Aorta (tissue), 5 donors: ENCODE results near the gene BCAS4. TPM values are rescaled to one million over a fixed set of nuclear protein-coding genes. Genes with fewer than 3 reads are reported as not detected.
"Not testable (repeated sequence)": the region's sequence is repeated elsewhere in the genome, so short reads cannot be mapped to it uniquely, and the experiment has no call there.

ENCODE experiments used
- ATAC-seq: fragments of 200-7000 bp; cut with Tn5 transposase; one replicate; pipeline ENCODE4 v1.9.1; 2022; ENCODE audit warnings: moderate library complexity; ENCODE audit not compliant: low FRiP score
- DNase-seq, 2 donors: peaks; one replicate each; pipeline ENCODE4 v3.0.0-alpha.2; 2020
- H3K27ac ChIP-seq, 2 donors: one replicate each; pipeline ENCODE4 v1.5.1; 2013; ENCODE audit warnings: low read length in 2 of 2, mild to moderate bottlenecking in 2 of 2, moderate library complexity in 2 of 2, control low read depth in 1 of 2, inconsistent platforms in 1 of 2, low read depth in 1 of 2
- H3K27me3 ChIP-seq, 2 donors: one replicate each; pipeline ENCODE4 v1.6.1; 2013; ENCODE audit warnings: control low read depth in 1 of 2, low read length in 1 of 2, mild to moderate bottlenecking in 1 of 2, moderate library complexity in 1 of 2; ENCODE audit not compliant: insufficient read depth in 2 of 2, control insufficient read depth in 1 of 2
- H3K36me3 ChIP-seq, 2 donors: one replicate each; pipeline ENCODE4 v1.6.1; 2013; ENCODE audit warnings: control low read depth in 1 of 2, low read length in 1 of 2, mild to moderate bottlenecking in 1 of 2; ENCODE audit not compliant: insufficient read depth in 2 of 2, control insufficient read depth in 1 of 2
- H3K4me1 ChIP-seq, 2 donors: one replicate each; pipeline ENCODE4 v1.6.1; 2013; ENCODE audit warnings: low read length in 2 of 2, control low read depth in 1 of 2, mild to moderate bottlenecking in 1 of 2, moderate library complexity in 1 of 2; ENCODE audit not compliant: insufficient read depth in 2 of 2, control insufficient read depth in 1 of 2
- H3K4me3 ChIP-seq, 2 donors: one replicate each; pipeline ENCODE4 v1.5.1; 2013; ENCODE audit warnings: low read length in 2 of 2, control low read depth in 1 of 2, mild to moderate bottlenecking in 1 of 2
- H3K9me3 ChIP-seq: one replicate; pipeline ENCODE4 v1.6.1; 2013; ENCODE audit warnings: mild to moderate bottlenecking, low read length; ENCODE audit not compliant: control insufficient read depth
- WGBS, 2 donors: extraction: QIAGEN DNeasy Blood & Tissue Kit; methylation state at CpG; one replicate each; pipeline ENCODE4 v1.1.7; 2013; 5-methylcytosine and 5-hydroxymethylcytosine counted together
- intact Hi-C, 2 donors: fragments of 100-400 bp; cut with DNase I; formaldehyde crosslinking; loops; one replicate each; pipeline versions ENCODE4 v1.14.2 to v1.15.0; 2022
- polyA plus RNA-seq, 2 donors: library from polyadenylated mRNA; stranded (reverse); fragments of 200-250 nt; gene quantifications; one replicate each; pipeline ENCODE4 v1.2.3, GENCODE V29; 2013
- total RNA-seq, 2 donors: library from RNA; stranded (reverse); fragmentation: NEBNext Ultra II Directional; extraction: Animal tissue kit (Norgen Biotek cat#: 25700); gene quantifications; one replicate each; pipeline ENCODE4 v1.2.1, GENCODE V29; 2021
- donor health status: healthy with polysubstance abuse.
- donor health status: Bipolar disorder and iron deficiency.
- donor health status: DM: no; HTN: no; CAD: no.
- donor health status: DM: no; HTN: no; CAD: no.
- donor health status: DM: yes; HTN: yes; CAD: no.

The BCAS4 gene
- total and polyA plus RNA-seq, 4 donors = 4.9 to 9.7 (median 7.4) TPM

GRCh38 chr20:50778994-50779393, 15.9 kb upstream of the BCAS4 start:
- H3K27ac ChIP-seq, H3K4me3 ChIP-seq, H3K4me1 ChIP-seq, ATAC-seq, H3K36me3 ChIP-seq, intact Hi-C loops, H3K27me3 ChIP-seq, H3K9me3 ChIP-seq: not testable (repeated sequence)
- DNase-seq = peak in 1 of 2 donors; percentile 21
- 89 to 90% methylated on average over 8 of the region's 8 CpGs for WGBS, 2 donors

- Histone ChIP-seq H3K9me3 (no peaks in the 10 kb centered on the region), H3K4me1 (no peaks in the 10 kb centered on the region), H3K36me3 (no peaks in the 10 kb centered on the region), H3K27me3 (no peaks in the 10 kb centered on the region), H3K27ac (no peak overlapping the region), H3K4me3 (no peak overlapping the region)
- ATAC-seq (no peak), DNase-seq (no peak)
- WGBS, 2 donors = 90 to 95% methylated on average over 2 of the region's 2 CpGs
- intact Hi-C loops = no loop called here
These were observed 11.5 kb upstream of the BCAS4 start for GRCh38 chr20:50783390-50783789.

- intact Hi-C loops = no loop called here
- no peaks in the 10 kb centered on the region for H3K4me1 ChIP-seq
- H3K9me3 ChIP-seq = no peaks in the 10 kb centered on the region
- H3K27me3 ChIP-seq = no peaks in the 10 kb centered on the region
- H3K27ac ChIP-seq = no peak overlapping the region
- 70 to 89% methylated on average over 6 of the region's 6 CpGs for WGBS, 2 donors
- ATAC-seq (no peak), DNase-seq (peak in 1 of 2 donors; percentile 39)
- H3K36me3 ChIP-seq = no peaks in the 10 kb centered on the region
- H3K4me3 ChIP-seq = no peak overlapping the region
These were observed 11.0 kb upstream of the BCAS4 start for GRCh38 chr20:50783903-50784302.

GRCh38 chr20:50784464-50784863, 10.4 kb upstream of the BCAS4 start:
- WGBS, 2 donors = 90 to 92% methylated on average over 4 of the region's 4 CpGs
- no peaks in the 10 kb centered on the region for H3K27me3 ChIP-seq
- H3K4me1 ChIP-seq = no peaks in the 10 kb centered on the region
- H3K27ac ChIP-seq = no peak overlapping the region
- H3K36me3 ChIP-seq = no peaks in the 10 kb centered on the region
- ATAC-seq (no peak), DNase-seq (peak in 1 of 2 donors; percentile 23)
- no peaks in the 10 kb centered on the region for H3K9me3 ChIP-seq
- intact Hi-C loops = no loop called here
- H3K4me3 ChIP-seq = no peak overlapping the region

- intact Hi-C loops = no loop called here
- Histone ChIP-seq H3K9me3 (no peaks in the 10 kb centered on the region), H3K27ac (no peak overlapping the region), H3K4me1 (no peaks in the 10 kb centered on the region), H3K36me3 (no peaks in the 10 kb centered on the region), H3K27me3 (no peaks in the 10 kb centered on the region), H3K4me3 (no peak overlapping the region)
- DNase-seq (peak in 1 of 2 donors; percentile 14), ATAC-seq (no peak)
- 97% methylated on average over 9 of the region's 9 CpGs for WGBS, 2 donors
These were observed 8.2 kb upstream of the BCAS4 start for GRCh38 chr20:50786703-50787102.

GRCh38 chr20:50787181-50787580, 7.7 kb upstream of the BCAS4 start:
- 93 to 97% methylated on average over 2 of the region's 2 CpGs for whole genome bisulfite sequencing, 2 donors
- DNase-seq (no peak), ATAC-seq (no peak)
- no peaks in the 10 kb centered on the region for H3K27me3 ChIP-seq
- no peak overlapping the region for H3K27ac ChIP-seq
- intact Hi-C loops = no loop called here
- H3K4me3 ChIP-seq = no peak overlapping the region
- H3K9me3 ChIP-seq = no peaks in the 10 kb centered on the region
- no peaks in the 10 kb centered on the region for H3K36me3 ChIP-seq
- H3K4me1 ChIP-seq = no peaks in the 10 kb centered on the region

GRCh38 chr20:50788045-50788991, 6.5 kb upstream of the BCAS4 start:
- Histone ChIP-seq H3K36me3 (no peaks in the 10 kb centered on the region), H3K27ac (no peak overlapping the region), H3K4me1 (no peaks in the 10 kb centered on the region), H3K4me3 (no peak overlapping the region), H3K9me3 (no peaks in the 10 kb centered on the region), H3K27me3 (no peaks in the 10 kb centered on the region)
- DNase-seq (peak in 1 of 2 donors; percentile 36), ATAC-seq (no peak)
- WGBS, 2 donors = 63 to 71% methylated on average over 18 of the region's 18 CpGs
- intact Hi-C loops = no loop called here

- no peak overlapping the region for H3K4me3 ChIP-seq
- no peaks in the 10 kb centered on the region for H3K36me3 ChIP-seq
- DNase-seq (peak in 1 of 2 donors; percentile 36), ATAC-seq (no peak)
- H3K4me1 ChIP-seq = no peaks in the 10 kb centered on the region
- intact Hi-C loops = loop anchor here in 1 of 2 donors (10.0 kb wide), 1 partner anchor 515 kb away; no protein-coding TSS in a partner anchor
- H3K27me3 ChIP-seq = no peaks in the 10 kb centered on the region
- no peak overlapping the region for H3K27ac ChIP-seq
- 77 to 78% methylated on average over 11 of the region's 11 CpGs for WGBS, 2 donors
- H3K9me3 ChIP-seq = no peaks in the 10 kb centered on the region
These were observed 4.8 kb upstream of the BCAS4 start for GRCh38 chr20:50789968-50790650.
